GM21825 (cell line): ENCODE measurements around the gene TRIM72.
A peak's percentile ranks its signal among the peaks of the same experiment; 100 is the strongest.
"Not testable (repeated sequence)": the region's sequence is repeated elsewhere in the genome, so short reads cannot be mapped to it uniquely, and the experiment has no call there.

ENCODE experiments used
- ATAC-seq: cut with Tn5 transposase; IDR thresholded peaks from one replicate; pipeline ENCODE4 v1.9.1; 2021; ENCODE audit warnings: mild to moderate bottlenecking, moderate library complexity; ENCODE audit not compliant: unreplicated experiment

TRIM72 gene

GRCh38 chr16:31213877-31214707 lies at the start of gene TRIM72:
TSS of gene TRIM72 (plus strand) at chr16:31214119. CDS start at chr16:31214739, 620 bp downstream.
- ATAC-seq: no peak

- no peak for ATAC-seq
Measured at GRCh38 chr16:31167315-31167714, 46.6 kb upstream of the TRIM72 start.

- no peak for ATAC-seq
Measured at GRCh38 chr16:31168848-31169247, 45.1 kb upstream of the TRIM72 start.

GRCh38 chr16:31170048-31170447 lies 43.9 kb upstream of the TRIM72 start:
- not testable (repeated sequence) for ATAC-seq

DNA sequence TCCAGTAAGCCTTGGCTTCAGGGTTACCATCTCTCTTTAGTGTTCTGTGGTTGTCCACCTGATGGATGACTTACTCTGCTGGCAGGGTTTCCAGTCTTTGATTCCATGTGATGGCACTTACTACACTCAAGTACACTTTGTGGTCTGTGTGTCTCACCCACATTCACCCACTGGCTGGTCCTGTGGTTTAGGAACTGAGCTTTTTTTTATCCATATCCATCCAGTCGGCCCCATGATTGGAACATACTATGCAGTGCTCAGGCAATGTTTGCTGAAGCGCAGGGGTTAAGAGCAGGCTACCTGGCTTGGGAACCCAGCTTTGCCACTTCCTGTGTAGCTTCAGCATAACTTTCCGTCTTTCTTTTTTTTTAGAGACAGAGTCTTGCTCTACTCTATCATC lies 36.8 kb upstream of the TRIM72 start:
- no peak for ATAC-seq

- ATAC-seq: no peak
Measured at GRCh38 chr16:31179219-31179746, 34.6 kb upstream of the TRIM72 start.

DNA sequence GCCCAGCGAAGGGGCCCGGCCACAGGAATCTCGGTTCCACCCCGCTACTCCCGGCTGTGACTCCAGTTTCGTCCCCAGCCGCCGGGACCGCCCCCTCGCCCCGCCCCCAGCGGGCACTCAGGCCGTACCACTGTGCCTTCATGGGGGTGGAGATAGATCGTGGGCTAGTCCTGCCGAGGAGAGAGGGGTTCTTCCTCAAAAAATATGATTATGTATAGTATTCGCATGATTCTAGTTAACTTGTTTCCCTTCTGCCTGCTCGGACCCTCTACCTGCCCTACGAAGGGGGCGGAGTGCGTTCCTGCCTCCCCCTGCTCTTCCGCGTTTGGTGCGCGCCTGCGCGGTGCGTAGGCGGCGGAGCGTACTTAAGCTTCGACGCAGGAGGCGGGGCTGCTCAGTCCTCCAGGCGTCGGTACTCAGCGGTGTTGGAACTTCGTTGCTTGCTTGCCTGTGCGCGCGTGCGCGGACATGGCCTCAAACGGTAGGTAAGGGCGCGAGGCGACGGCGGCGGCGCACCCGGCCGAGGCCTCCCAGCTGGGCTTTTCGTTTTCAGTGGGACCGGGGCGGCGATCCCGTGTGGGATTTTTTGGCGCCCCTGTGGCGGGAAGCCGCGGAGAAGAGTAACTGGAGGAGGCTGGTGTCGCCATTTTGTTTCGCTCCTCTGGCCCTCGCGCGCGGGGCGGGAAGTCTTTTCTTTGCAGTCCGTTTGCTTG lies 34.0 kb upstream of the TRIM72 start, which contains the start of gene FUS:
Gene FUS, plus strand, starts transcription at position 393 of the 713 bp plus-strand sequence. Its CDS starts 76 bp downstream, at position 469.
- ATAC-seq: peak; percentile 49

- no peak for ATAC-seq
Measured at GRCh38 chr16:31181102-31181830, 32.7 kb upstream of the TRIM72 start.

- ATAC-seq: no peak
Measured at GRCh38 chr16:31182391-31182790, 31.5 kb upstream of the TRIM72 start.

DNA sequence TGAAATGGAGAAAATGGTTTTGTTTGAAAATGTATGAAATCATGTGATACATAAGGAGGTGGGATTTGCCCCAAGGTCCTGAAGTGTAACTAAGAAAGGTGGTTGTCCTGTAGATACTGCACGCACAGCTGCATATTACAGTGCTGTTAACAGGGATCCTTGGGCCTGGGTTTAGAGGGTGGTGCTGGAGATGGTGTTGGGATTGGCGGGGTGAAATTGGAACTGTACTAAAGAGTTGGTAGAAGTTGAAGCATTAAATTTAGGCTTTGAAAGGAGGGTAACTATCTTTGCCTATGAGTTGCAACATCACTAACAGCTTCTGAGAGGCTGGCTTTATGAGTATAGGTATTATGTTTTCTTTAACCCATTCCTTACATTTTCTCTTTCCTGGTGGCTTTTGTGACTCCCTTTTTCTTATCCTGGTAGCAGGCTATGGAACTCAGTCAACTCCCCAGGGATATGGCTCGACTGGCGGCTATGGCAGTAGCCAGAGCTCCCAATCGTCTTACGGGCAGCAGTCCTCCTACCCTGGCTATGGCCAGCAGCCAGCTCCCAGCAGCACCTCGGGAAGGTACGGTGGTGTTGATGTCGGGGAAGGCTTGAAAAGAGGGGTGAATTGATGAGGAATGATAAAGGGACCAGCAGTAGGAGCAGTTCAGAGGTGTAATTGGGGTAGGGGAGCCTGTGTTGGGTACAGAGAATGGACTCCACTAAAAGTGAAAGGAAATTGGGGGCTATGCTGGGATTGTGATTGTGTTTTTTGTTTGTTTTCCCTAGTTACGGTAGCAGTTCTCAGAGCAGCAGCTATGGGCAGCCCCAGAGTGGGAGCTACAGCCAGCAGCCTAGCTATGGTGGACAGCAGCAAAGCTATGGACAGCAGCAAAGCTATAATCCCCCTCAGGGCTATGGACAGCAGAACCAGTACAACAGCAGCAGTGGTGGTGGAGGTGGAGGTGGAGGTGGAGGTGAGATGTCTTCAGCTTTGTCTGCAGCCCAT lies 30.2 kb upstream of the TRIM72 start:
- ATAC-seq: no peak

GRCh38 chr16:31184888-31185287 lies 29.0 kb upstream of the TRIM72 start:
- ATAC-seq: no peak

GRCh38 chr16:31185339-31185738 lies 28.6 kb upstream of the TRIM72 start:
- no peak for ATAC-seq

GRCh38 chr16:31186176-31186575 lies 27.7 kb upstream of the TRIM72 start:
- ATAC-seq: no peak

DNA sequence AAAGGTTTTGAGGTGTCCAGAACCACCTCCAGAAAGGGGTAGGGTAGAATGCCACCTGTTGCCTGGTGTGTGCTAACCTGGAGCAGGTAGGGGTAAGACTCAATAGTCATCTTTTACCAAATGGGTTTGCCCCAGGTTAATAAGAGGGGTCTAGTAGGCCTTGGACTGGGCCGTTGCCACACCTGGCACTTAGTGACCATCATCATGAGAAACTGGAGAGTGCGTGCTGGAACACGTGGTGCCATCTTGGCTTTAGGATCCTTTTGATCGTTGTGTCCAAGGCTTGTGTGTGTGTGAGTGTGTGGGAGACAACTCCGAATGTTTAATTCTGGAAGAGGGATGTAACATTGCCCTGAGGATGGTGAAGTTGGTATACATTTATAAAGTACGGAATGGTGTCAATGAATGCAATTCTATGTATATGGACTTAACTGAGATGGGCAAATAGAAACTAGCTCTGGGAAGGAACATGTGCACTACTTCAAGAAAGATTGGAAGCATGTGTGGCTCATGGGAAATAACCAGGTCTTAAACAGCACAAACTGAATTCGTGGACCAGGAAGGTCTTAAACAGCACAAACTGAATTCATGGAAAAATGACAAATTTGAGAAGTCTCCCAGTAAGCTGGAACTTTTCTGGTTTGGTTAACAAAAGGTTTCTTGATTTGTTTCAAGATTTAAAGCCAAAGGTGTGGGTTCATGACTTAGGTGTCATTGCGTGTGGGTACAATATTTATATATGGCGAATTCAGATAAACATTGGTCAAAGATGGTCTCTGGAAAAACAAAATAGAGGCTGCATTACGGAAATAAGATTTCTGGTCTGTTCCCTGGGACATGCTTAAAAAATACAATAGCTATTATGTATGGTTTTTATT lies 26.8 kb upstream of the TRIM72 start:
- ATAC-seq: no peak

DNA sequence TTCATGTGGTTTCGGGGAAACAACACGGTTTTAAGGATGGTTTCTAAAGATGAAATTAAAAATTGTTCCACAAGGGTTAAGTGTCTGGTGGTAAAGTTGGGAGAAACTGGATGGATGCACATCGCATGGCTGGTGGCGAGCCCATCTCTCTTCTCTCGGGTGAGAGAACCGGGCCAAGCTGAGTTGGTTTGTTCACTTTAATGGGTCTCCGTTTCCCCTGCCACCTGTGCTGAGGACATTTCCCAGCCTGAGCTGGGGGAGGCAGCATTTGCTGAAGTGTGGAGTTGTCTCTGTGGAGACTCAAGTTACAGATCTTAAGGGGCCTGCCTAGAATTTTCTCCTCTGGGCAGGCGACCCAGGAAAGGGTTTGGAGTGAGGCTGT lies 26.1 kb upstream of the TRIM72 start:
- ATAC-seq: no peak

GRCh38 chr16:31188450-31189411 lies 25.2 kb upstream of the TRIM72 start:
- ATAC-seq: no peak

DNA sequence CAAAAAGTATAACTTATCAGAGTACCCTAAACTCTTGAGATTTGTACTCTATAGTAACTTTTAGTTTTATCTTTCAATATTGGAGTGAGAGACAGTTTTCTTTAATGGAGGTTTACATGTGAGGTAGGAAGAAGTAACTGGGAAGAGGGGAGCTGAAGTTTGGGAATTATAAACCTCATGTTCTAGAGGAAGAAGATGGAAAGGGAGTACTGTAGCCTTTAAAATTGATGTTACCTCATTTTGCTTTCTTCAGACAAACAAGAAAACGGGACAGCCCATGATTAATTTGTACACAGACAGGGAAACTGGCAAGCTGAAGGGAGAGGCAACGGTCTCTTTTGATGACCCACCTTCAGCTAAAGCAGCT lies 24.5 kb upstream of the TRIM72 start:
- ATAC-seq: no peak

DNA sequence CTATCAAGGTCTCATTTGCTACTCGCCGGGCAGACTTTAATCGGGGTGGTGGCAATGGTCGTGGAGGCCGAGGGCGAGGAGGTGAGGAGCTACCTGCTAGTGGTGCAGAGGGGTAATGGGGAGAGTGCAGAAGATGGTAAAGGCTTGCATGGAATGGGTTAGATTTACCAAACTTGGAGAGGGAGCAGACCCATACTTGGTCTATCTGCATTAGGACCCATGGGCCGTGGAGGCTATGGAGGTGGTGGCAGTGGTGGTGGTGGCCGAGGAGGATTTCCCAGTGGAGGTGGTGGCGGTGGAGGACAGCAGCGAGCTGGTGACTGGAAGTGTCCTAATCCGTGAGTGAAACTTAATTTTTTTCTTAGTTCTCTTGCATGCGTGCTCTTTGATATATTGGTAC lies 23.9 kb upstream of the TRIM72 start:
- ATAC-seq: no peak
